ENCODE results near the gene CCDC90B. TPM values are rescaled to one million over a fixed set of nuclear protein-coding genes. Genes with fewer than 3 reads are reported as not detected.

CCDC90B gene
- total RNA-seq, 1 experiment from 2014 or later, result 51.2 TPM

- POLR2A ChIA-PET (ENCODE audit: low non-redundant PET), result no interaction called here
- intact Hi-C loops (cut with micrococcal nuclease; ENCODE audit: unreplicated experiment), result no loop called here
- no peak overlapping the region for H3K4me3 ChIP-seq (ENCODE audit: low read depth, low read length, poor library complexity, severe bottlenecking)
- H3K27me3 ChIP-seq (replicated peaks; ENCODE audit: insufficient read depth, low read depth, low read length, poor library complexity), result no peaks in the 10 kb centered on the region
- H3K9me3 ChIP-seq (ENCODE audit: low read depth, low read length, poor library complexity, severe bottlenecking), result no peaks in the 10 kb centered on the region
- H3K4me1 ChIP-seq (ENCODE audit: insufficient read depth, low read length, poor library complexity, severe bottlenecking), result no peaks in the 10 kb centered on the region
- CTCF ChIA-PET, result no interaction called here
- BruUV-seq (replicated peaks), result no TSS peak
- TF ChIP-seq CTCF (conservative IDR thresholded peaks at IDR 0.05; ENCODE audit: low read depth, low read length) (no peak), EZH2 (IDR thresholded peaks at IDR 0.05; ENCODE audit: borderline replicate concordance, low read depth, low read length, poor library complexity, severe bottlenecking) (no peak)
- H3K27ac ChIP-seq (ENCODE audit: low read depth, low read length, poor library complexity, severe bottlenecking), result no peak overlapping the region
- DNase-seq (ENCODE audit: low spot score), result no peak
- no peaks in the 10 kb centered on the region for H3K36me3 ChIP-seq (ENCODE audit: insufficient read depth, low read length, poor library complexity, severe bottlenecking)
Observed at GRCh38 chr11:83299681-83300080, 13.5 kb upstream of the CCDC90B start.

- DNase-seq (ENCODE audit: low spot score), result no peak
- intact Hi-C loops (cut with micrococcal nuclease; ENCODE audit: unreplicated experiment), result loop anchor here (5.0 kb wide), 1 partner anchor 428 kb away; no protein-coding TSS in a partner anchor
- Histone ChIP-seq H3K9me3 (ENCODE audit: low read depth, low read length, poor library complexity, severe bottlenecking) (no peaks in the 10 kb centered on the region), H3K27me3 (replicated peaks; ENCODE audit: insufficient read depth, low read depth, low read length, poor library complexity) (no peaks in the 10 kb centered on the region), H3K4me3 (ENCODE audit: low read depth, low read length, poor library complexity, severe bottlenecking) (no peak overlapping the region), H3K4me1 (ENCODE audit: insufficient read depth, low read length, poor library complexity, severe bottlenecking) (peaks cover 14% of the 10 kb centered on the region), H3K27ac (ENCODE audit: low read depth, low read length, poor library complexity, severe bottlenecking) (no peak overlapping the region), H3K36me3 (ENCODE audit: insufficient read depth, low read length, poor library complexity, severe bottlenecking) (no peaks in the 10 kb centered on the region)
- ChIA-PET CTCF (interaction anchor here (2.1 kb wide), 1 partner anchor 12 kb away, joined by 6 read pairs; no protein-coding TSS in a partner anchor), POLR2A (ENCODE audit: low non-redundant PET) (no interaction called here)
- no peak for TF ChIP-seq EZH2 (IDR thresholded peaks at IDR 0.05; ENCODE audit: borderline replicate concordance, low read depth, low read length, poor library complexity, severe bottlenecking)
- no peak for TF ChIP-seq CTCF (conservative IDR thresholded peaks at IDR 0.05; ENCODE audit: low read depth, low read length)
- BruUV-seq (replicated peaks), result no TSS peak
Observed at GRCh38 chr11:83294208-83294607, 8.0 kb upstream of the CCDC90B start.

GRCh38 chr11:83293457-83293774 lies 7.2 kb upstream of the CCDC90B start:
- intact Hi-C loops (cut with micrococcal nuclease; ENCODE audit: unreplicated experiment), result loop anchor here (5.0 kb wide), 1 partner anchor 429 kb away; no protein-coding TSS in a partner anchor
- H3K4me3 ChIP-seq (ENCODE audit: low read depth, low read length, poor library complexity, severe bottlenecking), result no peak overlapping the region

More at GRCh38 chr11:83293457-83293774, 7.2 kb upstream of the CCDC90B start:
- CTCF ChIA-PET, result interaction anchor here (0.6 to 2.1 kb wide), 14 partner anchors 9 to 526 kb away, joined by 3 to 28 read pairs (median 4); no protein-coding TSS in a partner anchor
- TF ChIP-seq EZH2 (IDR thresholded peaks at IDR 0.05; ENCODE audit: borderline replicate concordance, low read depth, low read length, poor library complexity, severe bottlenecking) (no peak), CTCF (conservative IDR thresholded peaks at IDR 0.05; ENCODE audit: low read depth, low read length) (no peak)
- POLR2A ChIA-PET (ENCODE audit: low non-redundant PET), result interaction anchor here (1.1 kb wide), 1 partner anchor 430 kb away, joined by 6 read pairs; no protein-coding TSS in a partner anchor
- no TSS peak for BruUV-seq (replicated peaks)
- no peak for DNase-seq (ENCODE audit: low spot score)
- Histone ChIP-seq H3K9me3 (ENCODE audit: low read depth, low read length, poor library complexity, severe bottlenecking) (no peaks in the 10 kb centered on the region), H3K4me1 (ENCODE audit: insufficient read depth, low read length, poor library complexity, severe bottlenecking) (peaks cover 14% of the 10 kb centered on the region), H3K27me3 (replicated peaks; ENCODE audit: insufficient read depth, low read depth, low read length, poor library complexity) (no peaks in the 10 kb centered on the region), H3K27ac (ENCODE audit: low read depth, low read length, poor library complexity, severe bottlenecking) (peak overlapping the region; percentile 10), H3K36me3 (ENCODE audit: insufficient read depth, low read length, poor library complexity, severe bottlenecking) (no peaks in the 10 kb centered on the region)
